Right kidney (tissue), 1 donor: Measurements from ENCODE around the gene MPO.

Experiments
- DNase-seq: peaks from one replicate; pipeline ENCODE4 v3.0.0-alpha.2; 2016

Gene MPO

DNA sequence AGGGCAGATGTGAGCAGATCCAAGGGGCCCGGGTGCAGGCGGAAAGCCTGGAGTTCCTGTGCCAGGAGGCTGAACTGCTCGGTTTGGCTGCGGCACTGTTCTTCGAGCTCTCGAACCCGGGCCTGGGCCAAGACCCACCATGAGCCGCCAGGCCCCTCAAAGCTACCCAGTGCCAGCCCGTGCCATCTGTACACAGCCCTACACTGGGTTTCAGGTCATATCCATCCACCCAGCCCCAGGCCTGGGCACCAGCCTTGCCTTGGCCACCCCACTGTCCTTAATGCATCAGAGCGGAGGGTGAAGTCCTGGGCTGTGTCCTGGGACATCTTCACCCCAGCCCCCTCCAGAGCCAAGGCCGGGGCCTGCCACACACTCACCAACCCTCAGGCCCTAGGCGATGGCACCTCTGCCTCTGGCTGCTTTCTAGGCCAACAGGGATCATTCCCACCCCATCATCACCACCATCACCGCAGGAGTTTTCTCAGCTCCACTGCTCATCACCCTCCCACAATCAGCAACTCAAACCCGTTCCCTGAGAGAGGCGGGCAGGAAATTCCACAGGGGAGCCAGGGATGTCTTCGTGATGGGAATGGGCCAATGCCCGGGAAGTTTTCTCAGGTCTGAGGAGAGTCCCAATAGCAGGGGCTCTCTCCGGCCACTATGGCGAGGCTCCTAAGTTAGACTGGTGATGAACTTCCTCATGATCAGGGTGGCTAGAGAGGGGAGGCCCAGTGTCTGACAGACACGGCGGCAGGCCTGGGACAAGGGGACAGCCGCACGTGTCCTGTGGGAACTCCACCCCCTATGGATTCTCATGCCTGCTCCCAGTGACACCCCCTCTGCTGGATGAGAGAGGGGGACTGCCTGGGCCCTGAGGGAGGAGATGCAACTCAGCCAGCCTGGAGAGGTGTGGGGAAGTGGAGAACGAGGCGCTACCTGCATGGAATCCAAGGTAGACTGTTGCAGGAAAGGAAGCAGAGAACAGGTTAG lies 38.7 kb upstream of the MPO start:
- DNase-seq = no peak

DNA sequence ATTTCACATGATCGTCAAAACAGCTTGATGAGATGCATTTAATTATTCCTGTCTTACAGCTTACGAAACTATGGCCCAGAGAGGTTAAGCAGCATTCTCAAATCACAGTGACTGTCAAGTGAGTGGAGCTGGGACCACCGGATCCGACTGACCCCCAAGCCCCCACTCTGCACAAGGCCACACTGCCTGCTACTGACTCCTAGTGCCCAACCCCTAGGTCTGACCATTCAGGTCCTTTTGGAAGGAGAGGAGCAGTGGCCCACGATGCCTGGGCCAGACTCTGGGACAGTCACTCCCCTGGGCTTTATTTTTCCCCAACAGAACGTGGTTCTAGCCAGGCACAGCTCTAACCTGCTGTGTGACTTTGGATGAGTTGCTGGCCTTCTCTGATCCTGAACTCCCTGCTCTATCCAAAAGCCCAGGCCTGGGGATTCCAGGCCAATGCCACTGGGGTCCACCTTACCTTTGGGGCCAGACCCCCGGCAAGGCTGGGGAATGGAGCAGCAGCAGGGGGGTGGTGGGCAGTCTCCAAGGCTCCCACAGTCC lies 38.0 kb upstream of the MPO start:
- DNase-seq = no peak

DNA sequence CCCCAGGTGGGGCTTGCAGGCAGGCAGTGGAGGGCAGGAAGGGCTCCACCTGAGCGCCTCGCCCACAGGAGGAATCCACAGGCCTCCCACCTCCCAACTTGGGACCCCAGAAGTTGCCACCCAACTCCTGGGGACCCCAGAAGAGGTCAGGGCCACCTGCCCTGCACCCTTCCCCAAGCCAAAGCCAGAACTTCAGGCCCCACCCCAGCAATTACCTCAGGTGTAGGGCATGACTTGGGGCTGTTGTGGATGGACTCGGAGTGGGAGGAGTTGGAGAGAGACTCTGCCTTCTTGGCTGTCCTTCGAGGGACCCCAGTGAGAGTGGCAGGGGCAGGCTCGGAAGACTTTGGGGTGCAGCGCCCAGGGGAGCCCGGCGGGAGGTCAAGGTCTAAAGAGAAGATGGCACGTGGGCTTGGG lies 37.3 kb upstream of the MPO start:
- DNase-seq = no peak

DNA sequence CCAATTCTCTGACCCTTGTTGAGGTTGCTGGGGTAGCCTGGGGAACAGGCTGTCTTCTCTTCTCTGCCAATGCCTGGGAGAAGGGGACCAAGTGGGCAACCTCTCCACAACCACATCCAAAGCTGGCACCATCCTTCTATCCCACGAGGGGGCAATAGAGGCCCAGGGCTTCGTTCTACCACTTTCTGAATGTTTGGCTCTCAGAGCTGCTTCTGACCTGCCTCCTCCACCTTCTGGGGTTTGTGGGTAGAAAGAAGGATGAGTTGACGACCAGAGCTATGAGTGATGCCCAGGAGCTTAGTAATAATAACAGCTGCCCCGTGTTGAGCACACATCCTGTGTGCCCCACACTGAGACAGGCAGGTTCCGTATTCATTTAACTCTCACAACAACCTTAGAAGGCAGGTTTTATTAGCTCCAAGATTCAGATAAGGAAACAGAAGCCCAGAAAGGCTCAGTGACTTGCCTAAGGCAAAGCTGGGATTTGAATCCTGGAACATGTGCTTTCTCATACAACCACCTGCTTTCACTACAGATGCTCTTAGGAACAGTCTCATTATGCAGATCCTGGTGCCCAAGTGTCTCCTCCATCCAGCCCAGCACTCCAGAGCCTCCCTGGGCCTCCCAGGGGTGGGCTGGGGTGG lies 36.8 kb upstream of the MPO start:
- DNase-seq = no peak

DNA sequence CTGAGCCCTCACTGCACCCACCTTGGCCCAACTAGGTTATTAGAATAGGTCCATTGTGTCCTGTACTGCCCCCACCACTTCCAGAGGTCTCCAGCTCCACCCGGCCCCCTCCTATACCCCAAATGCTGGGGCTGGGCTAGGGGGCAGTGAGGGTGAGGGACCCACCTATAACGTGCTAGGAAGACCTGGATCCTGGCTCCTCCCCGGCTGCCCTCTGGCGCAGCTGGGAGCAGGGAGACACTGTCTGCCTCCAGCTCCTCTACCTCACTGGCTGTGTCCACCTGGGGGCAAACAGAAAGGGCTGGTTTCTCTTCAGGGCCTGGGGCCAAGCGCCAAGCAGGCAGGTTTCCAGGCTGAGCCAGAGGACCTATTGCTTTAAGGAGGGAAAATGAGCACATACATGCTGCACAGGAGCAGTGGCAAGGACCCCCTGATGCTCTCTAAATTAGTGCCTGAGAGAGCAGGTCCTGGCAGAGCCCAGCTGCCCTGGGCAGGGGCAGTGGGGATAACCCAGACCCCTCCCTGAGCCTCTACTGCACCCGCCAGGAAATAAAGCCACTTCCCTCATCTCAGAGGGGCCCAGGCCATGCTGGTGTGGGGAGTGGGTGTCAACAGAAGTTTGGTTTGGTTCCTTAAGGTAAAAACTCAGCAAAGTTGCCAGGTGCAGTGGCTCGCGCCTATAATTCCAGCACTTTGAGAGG lies 35.7 kb upstream of the MPO start:
- no peak for DNase-seq

DNA sequence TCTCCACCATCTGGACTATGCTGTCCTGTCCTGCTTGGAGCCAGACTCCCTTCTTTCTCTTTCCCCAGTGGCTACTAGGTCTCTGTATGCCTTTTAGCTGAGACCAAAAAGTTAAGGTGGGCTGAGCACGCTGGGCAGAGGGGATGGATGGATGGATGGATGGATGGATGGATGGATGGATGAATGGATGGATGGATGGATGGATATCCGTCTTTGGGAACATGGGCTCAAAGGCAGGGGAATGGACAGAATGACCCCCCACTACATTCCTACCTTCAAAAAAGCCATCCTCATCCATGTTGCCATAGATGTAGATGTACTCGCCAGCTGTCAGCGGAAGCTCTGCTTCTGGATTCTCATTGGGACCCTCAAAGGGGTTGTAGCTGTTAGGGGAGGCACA lies 35.0 kb upstream of the MPO start:
- no peak for DNase-seq

DNA sequence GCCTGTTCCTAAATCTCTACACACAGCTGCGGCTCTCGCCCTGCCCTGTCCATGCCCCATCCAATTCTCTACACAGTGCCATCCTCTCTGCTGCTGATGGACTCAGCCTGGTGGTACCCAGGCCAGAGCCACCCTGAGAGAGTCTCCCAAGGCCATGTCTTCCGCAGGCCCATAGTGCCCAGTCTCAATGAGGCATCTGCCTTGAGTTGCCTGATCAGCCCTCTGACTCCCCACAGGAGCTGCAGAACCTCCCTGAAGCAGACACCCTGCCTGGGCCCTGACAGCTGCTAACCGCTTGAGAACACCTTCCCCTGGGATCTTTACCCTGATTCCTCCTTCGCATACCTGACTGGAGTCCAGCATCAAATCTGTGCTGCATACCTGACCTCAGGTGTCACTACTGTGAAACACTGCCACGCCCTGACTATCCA lies 34.6 kb upstream of the MPO start:
- no peak for DNase-seq

DNA sequence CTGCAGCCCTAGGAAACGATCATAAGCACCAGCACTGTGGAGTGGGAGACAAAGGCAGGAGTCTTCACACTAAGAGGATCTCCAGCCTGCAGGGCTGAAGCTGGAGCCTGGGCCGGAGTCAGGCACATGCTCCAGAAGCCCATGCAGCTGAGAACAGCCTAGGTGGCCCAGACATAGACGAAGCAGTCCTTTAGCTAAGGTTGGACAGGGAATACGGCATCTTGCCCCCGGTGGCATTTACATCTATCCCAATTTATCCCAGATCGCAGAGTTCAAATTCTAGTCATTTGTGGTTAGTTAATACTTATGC lies 33.9 kb upstream of the MPO start:
- no peak for DNase-seq

DNA sequence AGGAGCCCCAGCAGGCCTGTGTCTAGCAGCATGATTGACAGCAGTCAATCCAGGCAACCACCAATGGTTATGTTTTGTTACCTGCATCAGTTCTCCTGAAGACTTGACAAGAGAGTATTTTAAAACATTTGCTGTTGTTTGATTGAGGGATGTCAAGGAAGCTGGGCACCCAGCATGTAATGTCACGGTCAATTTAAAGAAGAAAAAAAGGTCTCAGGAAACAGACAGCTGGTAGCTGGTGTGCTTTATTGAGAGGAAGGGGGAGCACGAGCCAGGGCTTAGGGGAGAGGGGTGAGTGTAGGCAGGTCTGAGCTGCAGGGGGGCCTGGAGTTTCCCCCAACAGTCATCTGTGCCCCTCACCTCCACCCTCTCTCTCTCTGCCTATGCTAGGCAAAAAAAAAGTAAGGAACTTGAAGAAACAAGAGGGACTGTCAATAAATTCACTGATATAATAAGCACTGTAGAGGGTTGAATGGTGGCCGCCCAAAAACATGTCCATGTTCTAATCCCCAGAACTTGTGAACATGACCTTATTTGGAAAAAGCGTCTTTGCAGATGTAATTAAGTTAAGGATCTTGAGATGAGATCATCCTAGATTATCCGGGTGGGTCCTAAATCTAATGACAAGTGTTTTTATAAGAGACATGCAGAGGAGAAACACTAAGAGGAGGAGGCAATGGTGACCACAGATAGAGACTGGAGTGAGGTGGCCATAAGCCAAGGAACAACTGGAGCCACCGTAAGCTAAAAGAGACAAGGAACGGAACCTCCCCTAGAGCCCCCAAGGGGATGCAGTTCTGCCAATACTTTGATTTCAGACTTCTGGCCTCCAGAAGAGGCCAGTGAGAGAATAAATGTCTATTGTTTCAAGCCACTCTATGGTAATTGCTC lies 33.3 kb upstream of the MPO start:
- DNase-seq = no peak

DNA sequence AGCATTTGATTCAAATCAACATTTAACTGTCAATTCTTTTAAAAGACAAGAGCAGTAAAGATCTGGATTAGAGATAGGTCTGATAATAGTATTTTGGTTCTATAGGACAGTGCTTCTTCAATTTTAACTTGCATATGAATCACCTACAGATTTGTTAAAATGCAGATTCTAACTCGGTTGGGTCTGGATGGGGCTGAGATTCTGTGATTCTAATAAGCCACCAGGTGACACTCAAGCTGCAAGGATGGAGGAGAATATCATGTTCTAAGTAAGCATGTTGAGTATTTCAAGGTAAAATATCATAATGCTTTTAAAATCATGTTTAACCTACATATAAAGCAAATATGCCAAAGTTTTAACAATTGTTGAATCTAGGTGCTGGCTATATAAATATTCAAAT lies 32.1 kb upstream of the MPO start:
- DNase-seq = no peak

DNA sequence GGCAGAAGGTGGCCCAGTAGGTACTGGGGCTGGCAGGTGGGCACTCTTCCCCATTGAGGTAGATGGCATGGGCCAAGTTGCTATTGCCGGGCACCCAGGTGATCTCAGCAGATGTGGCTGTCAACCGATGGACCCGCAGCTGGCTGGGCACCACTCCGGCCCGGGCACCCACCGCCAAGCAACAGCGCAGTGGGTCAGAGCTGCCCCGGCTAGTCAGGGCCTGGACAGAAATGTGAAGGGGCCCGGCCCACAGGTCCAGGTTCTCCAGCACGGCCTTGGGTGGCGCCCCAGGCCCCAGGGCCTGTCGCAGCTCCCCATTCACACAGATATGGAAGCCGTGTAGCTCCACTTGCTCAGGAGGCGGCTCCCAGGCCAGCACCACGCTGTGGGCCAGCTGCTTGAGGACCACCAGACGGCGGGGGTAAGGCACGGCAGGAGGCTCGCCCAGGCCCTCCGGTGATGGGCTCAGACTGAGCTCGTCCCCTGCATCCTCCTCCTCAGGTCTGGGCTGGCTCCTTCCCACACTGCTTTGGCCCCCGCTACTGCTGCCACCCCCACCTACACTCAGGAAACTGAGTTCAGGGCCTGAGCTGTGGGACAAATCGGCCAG lies 31.4 kb upstream of the MPO start:
- no peak for DNase-seq

DNA sequence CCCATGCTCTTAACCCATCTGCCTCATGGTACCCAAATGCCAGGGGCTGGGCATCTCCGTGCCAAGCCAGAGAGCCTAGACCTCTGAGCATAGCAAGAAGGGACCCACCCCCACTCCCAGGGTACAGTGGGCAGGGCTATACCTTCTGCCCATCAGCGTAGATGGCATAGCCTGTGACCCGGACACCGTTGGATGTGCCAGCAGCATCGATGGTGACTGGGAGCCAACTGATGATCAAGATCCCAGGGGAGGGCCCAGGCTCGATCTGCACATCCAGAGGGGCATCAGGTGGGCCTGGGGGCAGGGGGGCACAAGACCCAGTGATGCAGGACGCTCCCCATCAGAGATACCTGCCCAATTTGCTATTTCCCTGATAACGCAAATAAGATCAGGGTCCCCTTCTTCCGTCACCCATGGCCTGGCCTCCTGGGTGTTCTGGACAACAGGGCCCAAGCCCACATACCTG lies 30.7 kb upstream of the MPO start:
- DNase-seq = no peak

DNA sequence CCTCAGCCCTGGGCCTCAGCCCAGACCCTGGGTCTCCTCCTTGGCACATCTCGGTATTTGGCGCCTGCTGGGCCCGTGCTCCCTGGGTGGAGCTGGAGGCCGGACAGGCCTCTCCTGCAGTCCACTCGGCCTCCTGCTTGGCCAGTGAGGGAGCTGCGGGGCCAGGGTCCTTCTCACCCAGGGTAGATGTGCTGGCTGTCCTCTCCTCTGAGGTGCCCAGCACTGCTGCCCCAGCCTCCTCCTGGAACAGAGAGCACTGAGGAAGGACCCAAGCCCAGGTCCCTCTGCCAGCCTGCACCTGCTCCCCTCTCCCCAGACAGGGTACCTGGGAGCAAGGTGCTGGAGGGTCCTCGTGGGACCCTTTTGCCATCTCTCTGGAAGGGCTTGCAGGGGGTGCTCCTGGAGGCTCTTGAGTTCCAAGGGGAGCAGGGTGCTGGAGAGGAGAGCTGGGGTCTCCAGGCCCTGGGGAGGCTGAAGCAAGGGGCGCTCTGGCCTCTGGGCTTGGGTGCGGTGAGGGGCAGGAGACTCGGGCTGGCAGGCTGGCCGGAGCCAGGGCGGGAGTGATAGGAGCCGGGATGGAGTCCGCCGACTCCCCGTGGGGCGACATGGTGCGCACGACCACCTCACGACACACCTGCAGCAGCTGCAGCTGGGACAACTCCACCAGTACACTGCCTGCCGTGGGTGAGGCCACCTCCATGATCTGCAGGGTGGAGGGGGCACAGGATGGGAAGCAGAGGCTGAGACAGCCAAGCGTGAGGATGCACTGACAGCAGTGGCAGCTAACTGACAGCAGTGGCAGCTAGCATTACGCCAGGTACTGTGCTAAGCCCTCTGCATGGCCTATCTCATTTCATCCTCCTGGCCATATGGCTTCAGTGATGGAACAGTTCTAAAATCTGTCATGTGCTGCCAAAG lies 30.0 kb upstream of the MPO start:
- DNase-seq = no peak

DNA sequence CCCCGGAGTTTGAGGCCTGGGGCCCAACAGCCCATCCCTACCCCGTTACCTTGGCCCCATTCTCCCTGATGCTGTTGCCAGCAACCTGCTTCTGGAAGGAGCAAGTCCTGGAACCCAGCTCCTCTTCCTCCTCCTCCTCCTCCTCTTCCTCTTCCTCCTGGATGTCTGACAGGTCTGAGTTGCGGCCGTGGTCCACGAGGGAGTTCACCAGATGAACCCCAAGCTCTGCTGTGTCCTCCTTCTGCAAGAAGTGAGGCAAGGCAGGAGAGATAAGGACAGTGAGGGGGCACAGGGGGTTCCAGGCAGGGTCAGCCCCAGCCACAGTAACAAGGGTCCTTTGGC lies 29.2 kb upstream of the MPO start:
- DNase-seq = no peak

DNA sequence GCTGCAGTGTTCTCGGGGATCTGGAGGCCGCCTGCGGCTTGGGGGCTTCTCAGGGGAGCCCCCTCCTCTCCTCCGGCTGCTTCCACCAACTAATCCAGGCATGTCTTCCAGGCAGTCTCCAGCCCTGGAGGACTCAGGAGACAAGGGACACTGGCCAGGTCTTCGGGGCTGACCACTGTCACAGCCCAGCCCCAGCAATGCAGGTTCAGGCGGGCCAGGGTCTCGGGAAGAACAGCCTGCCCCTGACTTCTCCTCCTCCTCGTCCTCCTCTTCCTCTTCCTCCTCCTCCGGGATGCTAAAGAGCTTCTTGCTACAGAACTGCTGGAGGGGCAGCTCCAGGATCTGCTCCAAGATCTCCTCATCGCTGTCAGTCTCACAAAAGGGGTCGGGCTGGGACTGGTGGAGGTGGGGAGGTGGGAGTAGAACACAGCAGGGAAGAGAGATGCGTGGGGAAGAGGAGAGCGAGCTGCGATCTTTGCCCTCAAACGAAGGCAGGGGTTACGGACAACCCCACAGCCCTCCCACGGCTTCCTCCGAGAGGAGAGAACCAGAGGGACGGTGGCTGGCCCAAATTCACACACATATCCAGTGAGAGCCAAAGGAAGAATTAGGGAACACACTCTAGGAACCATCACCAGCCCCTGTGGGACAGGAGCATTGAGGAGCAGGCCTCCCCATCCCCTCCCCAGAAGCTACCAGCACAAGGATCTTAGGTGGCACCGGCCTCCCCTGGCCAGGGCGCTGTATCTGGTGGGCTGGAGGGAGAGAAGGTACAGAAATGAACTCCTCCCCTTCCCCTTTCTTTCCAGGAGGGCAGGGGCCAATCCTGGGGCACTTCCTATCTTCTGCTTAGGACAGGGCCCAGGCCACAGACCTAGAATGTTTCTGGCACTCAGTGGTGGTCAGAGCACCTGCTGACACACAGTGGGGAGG lies 28.5 kb upstream of the MPO start:
- DNase-seq = no peak

DNA sequence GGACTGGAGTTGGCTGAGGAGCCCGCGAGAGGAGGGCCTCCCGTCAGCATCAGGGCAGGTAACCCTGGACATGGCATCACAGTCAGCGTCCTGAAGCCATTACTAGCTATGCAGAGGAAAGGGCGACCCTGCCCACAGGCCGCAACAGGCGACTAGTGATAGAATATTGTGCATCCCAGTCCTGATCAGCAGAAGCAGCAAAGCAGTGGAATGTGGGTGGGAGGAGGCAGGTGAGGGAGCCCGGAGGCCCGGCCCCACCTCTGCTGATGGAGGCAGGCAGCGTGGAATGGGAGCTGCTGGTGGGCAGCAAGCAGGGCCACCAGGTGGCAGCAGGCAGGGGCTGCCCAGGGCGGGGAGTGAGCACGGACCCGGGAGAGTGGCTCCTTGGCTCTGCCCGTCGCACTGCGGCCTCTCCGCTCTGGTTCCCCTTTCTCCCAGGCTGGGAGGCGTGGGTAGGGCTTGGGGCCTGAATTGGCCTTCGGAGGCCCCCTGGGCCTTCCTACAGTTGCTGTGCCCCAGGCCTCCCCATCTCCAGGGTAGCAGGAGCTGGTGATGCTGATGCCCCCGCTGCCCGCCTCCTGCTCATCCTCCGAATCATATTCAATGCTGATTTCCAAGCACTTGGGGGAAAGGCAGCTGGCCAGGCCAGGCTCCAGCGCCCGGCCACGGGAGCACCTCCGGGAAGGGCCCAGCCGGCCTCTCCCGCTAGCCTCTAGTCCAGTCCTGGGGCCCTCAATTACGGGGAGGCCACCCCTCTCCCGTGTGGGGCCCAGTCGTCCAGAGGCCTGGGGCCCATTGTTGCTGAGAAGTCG lies 27.6 kb upstream of the MPO start:
- no peak for DNase-seq

DNA sequence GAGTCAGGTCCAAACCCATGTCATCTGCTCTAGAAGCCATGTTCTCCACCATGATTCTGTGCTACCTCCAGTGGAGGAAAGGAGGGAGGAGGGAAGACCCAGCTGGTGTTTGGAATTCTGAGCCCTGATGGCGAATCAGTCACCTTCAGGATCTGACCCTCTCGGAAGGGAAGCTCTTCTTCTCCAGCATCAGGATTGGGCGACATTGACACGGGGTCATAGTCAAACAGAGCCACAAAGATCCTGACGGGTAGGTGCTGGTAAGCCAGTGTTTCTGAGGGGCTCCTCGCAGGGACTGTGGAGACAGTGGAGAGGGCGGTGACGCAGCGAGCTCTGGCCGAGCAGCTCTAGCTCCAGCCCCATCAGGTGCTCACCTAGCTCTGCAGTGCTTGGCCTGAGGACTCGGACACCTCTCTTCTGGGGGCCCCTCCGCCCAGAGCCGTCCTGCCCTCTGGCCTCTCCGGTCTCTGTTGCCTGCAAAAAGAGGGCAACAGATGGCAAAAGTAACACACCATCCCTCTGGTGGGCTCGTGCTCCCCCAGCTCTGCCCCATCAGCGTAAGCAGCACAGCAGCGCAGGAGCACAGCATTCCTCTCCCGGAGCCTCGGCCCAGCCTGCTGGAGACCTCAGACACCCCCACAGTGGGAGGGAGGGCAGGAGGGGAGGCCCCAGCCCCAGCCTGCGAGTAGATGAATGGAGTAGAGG lies 26.9 kb upstream of the MPO start:
- DNase-seq = no peak
